GM18519 (cell line): Measurements from ENCODE around the gene STEAP2.

Experiments
- ATAC-seq: cut with Tn5 transposase; IDR thresholded peaks from one replicate; pipeline ENCODE4 v1.9.1; 2021; ENCODE audit warnings: mild to moderate bottlenecking, moderate library complexity; ENCODE audit not compliant: unreplicated experiment, low FRiP score

Gene STEAP2

DNA sequence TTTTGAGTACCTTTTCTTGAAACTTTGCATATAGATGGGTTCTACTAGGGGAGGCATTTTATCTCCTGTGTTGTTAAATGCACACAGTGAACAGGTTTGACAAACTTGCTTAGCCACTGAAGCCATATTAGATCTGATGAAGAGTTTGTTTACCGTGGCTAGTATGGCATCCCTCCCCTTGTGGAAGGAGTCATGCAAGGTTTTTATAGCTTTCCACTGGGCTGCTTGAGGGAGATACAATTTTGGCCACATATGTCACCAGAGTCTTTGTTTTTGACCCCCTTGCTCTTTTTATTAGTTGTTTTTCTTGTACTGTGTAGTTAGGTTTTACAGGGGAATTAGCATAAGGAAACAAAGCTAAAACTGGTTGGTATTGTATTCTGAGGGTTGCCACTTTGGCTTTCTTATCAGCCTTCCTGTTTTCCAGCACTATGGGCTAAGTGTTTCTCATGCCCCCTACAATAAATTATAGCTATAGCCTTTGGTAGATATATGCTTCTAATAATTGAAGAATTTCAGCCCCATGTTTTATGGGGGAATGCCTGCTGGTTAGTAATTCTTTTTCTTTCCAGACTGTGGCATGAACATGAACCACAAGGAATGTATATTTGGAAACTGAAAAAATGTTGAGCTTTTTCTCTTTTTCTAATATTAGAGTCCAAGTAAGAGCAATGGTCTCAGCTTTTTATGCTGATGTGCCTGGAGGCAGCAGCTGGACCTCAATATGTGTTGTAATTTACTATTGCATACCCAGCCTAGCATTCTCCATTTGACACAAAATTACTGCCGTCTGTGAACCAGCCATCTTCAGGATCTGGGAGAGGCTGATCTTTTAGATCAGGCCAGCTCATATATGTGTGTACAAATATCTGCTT is 18.4 kb upstream of the STEAP2 start:
- no peak for ATAC-seq

DNA sequence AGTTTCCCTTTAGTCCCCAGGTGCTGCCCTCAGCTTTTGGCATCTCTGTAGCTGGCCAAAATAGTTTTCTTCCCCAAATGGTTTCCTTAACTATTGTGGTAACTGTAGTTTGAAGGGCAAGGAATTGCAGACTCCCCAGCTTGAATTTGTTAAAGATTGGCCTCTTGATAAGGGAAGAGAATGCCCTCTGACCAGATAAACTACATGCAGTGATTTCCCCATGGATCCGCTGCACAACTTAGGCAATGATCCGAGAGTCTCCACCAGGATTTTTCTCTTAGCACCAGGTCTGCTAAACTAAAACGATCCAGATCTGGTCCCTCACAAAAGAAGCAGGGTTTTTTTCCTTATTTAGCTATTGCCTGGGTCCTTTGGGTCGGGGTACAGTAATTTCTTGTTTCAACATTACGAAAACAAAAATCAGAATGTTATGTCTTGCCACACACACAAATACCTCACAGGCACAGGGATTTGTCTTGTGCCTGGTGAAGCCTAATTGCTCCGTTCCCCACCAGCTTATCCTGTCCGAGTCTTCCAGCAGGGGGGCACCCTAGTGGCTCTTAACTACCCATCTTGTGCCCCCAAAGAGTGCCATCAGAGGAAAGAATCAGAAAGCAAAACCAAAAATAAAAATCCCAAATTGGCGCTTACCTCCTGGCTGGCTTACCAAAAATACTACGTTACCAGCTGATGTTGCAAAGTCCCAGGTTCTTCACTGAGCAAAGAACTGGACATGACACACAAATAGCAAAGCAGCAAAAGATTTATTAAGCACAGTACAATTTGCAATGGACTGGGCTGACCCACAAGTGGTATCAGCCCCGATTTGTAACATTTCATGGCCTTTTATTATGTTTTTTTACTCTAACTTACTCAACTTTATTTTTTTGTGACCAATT is 16.4 kb upstream of the STEAP2 start:
- ATAC-seq: no peak

GRCh38 chr7:90201500-90202195 is 9.9 kb upstream of the STEAP2 start:
- ATAC-seq: no peak

- ATAC-seq: no peak
Measured at GRCh38 chr7:90207956-90208355, 3.6 kb upstream of the STEAP2 start.

- no peak for ATAC-seq
Measured at GRCh38 chr7:90209776-90210175, 1.8 kb upstream of the STEAP2 start.

DNA sequence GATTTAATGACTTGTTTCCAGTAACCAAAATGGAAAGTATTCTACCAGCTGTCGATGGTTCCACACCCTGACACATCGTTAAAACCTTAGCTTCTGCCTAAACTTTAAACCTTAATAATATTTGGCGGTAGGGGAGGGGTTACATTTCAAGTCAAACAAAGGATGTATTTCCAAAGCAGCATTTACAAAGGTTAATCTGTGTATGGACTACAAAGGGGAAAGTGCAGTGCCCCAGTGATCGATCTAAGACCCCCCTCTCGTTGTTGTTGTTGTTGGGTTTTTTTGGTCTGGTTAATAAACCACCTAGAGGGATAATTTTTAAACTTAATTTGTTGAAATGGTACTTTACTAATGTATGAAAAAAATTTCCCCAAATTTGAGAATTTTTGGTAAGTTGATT is 1.1 kb upstream of the STEAP2 start:
- ATAC-seq: no peak

DNA sequence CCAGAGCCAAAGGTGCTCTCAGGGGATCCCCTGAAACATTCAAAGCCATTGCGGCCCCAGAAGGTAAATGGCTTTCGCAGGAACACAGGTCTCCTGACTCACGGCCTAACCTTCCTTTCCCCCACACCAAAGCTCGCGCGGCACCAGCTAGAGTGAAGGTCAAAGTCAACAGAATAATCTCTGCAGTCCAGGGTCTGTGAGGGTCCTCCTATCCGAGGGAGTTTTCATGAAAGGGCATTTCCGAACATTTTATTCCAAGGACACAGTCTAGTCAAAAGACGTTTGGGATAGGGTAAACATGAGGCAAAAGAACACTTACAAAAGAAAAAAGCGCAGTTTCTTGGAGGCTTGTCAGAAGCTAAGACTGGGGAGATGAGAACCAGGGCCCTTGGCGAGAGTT is 559 bp upstream of the STEAP2 start:
- ATAC-seq: no peak

GRCh38 chr7:90212149-90212495 is 582 bp downstream of the STEAP2 start:
- ATAC-seq: no peak

- ATAC-seq: no peak
Measured at GRCh38 chr7:90213521-90213920, 2.0 kb downstream of the STEAP2 start.

GRCh38 chr7:90216080-90216674 is 4.6 kb downstream of the STEAP2 start:
- no peak for ATAC-seq

GRCh38 chr7:90216771-90217170 is 5.2 kb downstream of the STEAP2 start:
- no peak for ATAC-seq

DNA sequence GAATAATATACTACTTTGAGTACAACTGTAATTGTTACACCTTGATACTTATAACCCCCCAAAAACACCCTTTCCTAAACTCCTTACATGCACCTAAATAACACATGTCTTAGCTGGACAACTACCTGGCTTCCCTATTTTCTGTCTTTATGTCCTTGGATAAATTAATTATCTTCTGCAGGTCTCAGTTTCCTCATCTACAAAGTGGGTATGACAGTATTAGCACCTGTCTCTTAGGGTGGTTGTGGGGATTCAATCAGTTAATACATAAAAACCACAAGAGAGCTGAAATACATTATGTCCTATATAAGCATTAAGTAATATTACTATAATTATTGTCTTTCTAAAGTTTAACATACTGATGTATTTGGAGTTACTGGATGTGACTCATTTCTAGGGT is 10.8 kb downstream of the STEAP2 start:
- ATAC-seq: no peak

GRCh38 chr7:90222811-90223725 is 11.5 kb downstream of the STEAP2 start:
- ATAC-seq: no peak

- no peak for ATAC-seq
Measured at GRCh38 chr7:90224195-90224594, 12.7 kb downstream of the STEAP2 start.

DNA sequence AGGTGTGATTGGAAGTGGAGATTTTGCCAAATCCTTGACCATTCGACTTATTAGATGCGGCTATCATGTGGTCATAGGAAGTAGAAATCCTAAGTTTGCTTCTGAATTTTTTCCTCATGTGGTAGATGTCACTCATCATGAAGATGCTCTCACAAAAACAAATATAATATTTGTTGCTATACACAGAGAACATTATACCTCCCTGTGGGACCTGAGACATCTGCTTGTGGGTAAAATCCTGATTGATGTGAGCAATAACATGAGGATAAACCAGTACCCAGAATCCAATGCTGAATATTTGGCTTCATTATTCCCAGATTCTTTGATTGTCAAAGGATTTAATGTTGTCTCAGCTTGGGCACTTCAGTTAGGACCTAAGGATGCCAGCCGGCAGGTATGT is 13.6 kb downstream of the STEAP2 start:
- no peak for ATAC-seq

GRCh38 chr7:90225601-90226000 is 14.1 kb downstream of the STEAP2 start:
- no peak for ATAC-seq

DNA sequence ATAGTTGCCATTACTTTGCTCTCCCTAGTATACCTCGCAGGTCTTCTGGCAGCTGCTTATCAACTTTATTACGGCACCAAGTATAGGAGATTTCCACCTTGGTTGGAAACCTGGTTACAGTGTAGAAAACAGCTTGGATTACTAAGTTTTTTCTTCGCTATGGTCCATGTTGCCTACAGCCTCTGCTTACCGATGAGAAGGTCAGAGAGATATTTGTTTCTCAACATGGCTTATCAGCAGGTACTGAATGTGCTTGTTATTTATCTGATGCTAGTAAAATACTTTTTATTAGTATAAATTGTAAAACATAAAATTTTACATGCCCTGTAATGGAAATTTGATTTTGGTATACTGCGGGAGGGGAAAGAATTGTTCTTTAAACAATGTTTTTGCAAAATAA is 15.7 kb downstream of the STEAP2 start:
- ATAC-seq: no peak

GRCh38 chr7:90229682-90230081 is 18.1 kb downstream of the STEAP2 start:
- ATAC-seq: no peak

DNA sequence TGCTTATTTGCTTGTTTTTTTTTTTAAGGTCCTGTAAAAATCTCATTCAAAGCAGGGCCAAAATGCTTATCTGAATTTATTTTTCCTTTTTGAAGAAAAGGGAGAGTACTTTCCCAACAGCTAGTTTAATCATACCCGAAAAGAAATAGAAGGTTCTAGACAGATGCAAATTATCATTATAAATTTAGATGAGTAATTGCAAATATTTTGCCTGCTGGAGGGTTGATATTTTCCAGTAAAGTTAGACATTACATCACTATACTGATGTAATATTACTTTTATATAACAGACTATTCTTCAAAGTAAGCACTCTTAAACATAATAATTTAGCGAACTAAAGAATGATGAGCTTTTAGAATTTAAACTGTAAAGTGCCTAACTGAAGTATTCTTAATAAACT is 19.3 kb downstream of the STEAP2 start:
- no peak for ATAC-seq

- ATAC-seq: no peak
Measured at GRCh38 chr7:90231304-90231703, 19.8 kb downstream of the STEAP2 start.
